ENCODE data around the gene FEM1B.

DNA sequence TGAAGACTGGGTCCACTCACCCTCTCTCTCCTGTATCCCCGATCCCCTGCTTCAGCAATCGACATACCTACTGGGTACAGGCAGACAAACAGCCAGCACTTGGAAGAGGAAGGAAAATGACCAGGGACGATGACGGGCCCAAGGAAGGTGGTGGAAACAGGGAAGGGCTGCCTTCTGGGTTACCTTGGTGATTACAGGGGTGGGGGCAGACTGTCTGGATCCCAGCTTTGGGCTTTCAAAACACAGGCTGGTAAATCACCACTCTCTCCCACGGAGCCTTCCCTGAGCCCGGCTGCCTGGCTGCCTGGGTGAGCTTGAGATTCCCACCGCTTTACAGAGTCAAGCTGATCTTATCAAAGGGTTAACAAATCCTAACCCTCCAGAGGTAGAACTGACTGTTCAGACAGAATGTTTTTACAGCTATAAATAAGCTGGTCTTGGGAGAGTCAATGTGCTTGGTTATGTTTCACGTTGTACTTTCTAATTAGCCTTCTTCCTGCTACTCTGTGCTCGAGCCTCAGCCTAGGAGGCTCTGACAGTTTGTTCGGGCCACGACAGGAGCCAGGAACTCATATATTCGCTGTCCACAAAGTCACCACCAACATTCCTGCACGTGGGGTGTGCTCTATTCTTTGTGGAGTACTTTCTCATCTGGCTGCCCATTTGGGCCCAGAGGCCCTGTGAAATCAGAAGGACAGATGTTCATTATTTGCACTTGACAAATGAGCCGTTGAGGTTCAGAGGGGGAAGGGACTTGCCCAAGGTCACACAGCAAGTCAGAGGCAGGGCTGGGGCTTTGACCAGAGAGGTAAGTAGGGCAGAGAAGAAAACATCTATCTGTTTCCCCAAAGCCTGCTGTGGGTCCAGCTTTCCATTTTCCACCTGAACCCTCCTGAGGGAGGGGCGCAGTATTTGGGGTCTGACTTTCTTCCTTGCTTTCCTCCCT is 63.5 kb downstream of the FEM1B start:
- TF ChIP-seq HOXA7 (CRISPR knock-in tag; IDR thresholded peaks at IDR 0.05), result no peak
- no peak for TF ChIP-seq EHMT2 (IDR thresholded peaks at IDR 0.05; ENCODE audit: low read depth)
- TF ChIP-seq, protein P1, sequence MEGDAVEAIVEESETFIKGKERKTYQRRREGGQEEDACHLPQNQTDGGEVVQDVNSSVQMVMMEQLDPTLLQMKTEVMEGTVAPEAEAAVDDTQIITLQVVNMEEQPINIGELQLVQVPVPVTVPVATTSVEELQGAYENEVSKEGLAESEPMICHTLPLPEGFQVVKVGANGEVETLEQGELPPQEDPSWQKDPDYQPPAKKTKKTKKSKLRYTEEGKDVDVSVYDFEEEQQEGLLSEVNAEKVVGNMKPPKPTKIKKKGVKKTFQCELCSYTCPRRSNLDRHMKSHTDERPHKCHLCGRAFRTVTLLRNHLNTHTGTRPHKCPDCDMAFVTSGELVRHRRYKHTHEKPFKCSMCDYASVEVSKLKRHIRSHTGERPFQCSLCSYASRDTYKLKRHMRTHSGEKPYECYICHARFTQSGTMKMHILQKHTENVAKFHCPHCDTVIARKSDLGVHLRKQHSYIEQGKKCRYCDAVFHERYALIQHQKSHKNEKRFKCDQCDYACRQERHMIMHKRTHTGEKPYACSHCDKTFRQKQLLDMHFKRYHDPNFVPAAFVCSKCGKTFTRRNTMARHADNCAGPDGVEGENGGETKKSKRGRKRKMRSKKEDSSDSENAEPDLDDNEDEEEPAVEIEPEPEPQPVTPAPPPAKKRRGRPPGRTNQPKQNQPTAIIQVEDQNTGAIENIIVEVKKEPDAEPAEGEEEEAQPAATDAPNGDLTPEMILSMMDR (IDR thresholded peaks at IDR 0.05), result no peak
- TF ChIP-seq RAD21 (conservative IDR thresholded peaks at IDR 0.05 in 1 of 2, IDR thresholded peaks at IDR 0.05 in 1 of 2), result no peak
